ENCODE results near the gene DYNLT1.
"Not testable (repeated sequence)": the region's sequence is repeated elsewhere in the genome, so short reads cannot be mapped to it uniquely, and the experiment has no call there.

DYNLT1 gene

GRCh38 chr6:158638324-158638854 lies 6.2 kb downstream of the DYNLT1 start:
- DNase-seq, result no peak

GRCh38 chr6:158636778-158637177 lies 7.8 kb downstream of the DYNLT1 start:
- DNase-seq, result no peak

- DNase-seq, result no peak
Observed at GRCh38 chr6:158635427-158636073, 9.0 kb downstream of the DYNLT1 start.

GRCh38 chr6:158634695-158635426 lies 9.7 kb downstream of the DYNLT1 start:
- DNase-seq, result no peak

- DNase-seq, result no peak
Observed at GRCh38 chr6:158633127-158633526, 11.4 kb downstream of the DYNLT1 start.

GRCh38 chr6:158632538-158633119 lies 11.9 kb downstream of the DYNLT1 start:
- not testable (repeated sequence) for DNase-seq

DNA sequence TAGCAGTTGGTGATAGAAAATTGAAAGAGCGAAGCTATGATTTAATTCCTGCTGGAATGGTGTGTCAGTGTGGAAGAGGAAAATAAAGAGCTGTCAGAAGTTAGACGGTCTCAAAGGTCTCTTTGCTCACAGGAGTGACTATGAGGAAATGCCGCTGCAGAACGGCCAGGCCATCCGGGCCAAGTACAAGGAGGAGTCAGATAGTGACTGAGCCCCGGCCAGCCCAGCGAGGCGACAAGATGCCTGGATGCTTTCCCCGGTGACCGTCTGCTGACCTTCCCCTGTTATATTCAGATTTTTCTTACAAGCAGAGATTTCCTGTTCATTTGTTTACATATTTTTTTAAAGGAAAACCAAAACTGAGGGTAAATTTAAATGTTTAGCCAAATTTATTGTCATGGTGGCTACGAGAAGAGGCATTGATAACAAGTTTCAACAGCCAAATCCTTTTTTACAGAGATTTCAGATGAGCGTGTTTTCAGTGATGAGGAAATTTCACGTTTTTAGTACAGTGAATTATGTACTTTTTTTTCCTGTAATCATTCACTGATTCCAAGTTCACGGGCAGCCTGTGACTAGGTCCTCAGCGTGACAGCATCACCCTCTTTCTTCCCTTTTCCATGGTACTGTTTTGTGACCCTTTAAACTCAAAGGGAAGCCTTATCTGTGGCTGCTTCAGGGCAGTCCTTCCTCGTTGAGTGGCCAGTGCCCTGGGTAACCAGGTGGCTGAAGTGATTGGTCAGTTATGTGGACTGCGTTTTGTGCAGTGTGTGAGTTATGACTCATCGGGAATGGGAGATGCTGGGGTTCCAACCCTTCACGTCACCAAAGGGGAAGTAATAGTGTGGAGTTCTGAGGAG lies 12.6 kb downstream of the DYNLT1 start:
- no peak for DNase-seq

- DNase-seq, result no peak
Observed at GRCh38 chr6:158630938-158631616, 13.5 kb downstream of the DYNLT1 start.

- DNase-seq, result no peak
Observed at GRCh38 chr6:158629367-158630221, 14.9 kb downstream of the DYNLT1 start.

DNA sequence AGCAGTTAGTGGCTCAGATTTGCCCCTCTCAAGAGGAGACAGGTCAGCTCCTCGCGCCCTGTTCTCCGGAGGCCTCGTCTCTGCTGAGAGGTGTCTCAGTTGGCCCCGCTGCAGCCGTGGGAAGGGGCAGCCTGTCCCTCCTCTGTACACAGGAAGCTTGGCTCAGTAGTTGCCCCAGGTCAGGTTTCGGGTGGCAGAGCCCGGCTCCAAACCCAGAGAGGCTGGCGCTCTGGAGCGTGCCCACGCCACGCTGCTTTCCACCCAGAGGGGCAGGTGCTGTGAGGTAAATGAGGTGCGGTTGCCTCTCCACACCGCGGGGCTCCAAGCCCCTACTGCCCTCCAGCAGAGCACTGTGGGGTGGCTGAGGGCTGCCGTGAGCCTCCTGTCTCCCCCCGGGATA lies 16.0 kb downstream of the DYNLT1 start:
- DNase-seq, result no peak

DNA sequence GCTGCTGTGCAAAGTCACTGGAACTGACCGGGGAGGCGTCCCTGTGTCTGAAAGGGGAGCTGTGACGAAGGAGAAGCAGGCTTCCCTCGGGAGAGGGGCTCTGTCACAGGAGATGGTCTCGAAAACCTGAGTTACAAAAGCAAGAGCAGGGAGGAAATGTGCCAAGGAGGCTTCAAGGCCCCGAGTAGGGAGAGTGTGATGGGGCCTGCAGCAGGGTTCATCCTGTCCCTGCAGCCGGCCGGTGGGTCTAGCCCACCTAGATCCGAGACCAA lies 16.7 kb downstream of the DYNLT1 start:
- no peak for DNase-seq

DNA sequence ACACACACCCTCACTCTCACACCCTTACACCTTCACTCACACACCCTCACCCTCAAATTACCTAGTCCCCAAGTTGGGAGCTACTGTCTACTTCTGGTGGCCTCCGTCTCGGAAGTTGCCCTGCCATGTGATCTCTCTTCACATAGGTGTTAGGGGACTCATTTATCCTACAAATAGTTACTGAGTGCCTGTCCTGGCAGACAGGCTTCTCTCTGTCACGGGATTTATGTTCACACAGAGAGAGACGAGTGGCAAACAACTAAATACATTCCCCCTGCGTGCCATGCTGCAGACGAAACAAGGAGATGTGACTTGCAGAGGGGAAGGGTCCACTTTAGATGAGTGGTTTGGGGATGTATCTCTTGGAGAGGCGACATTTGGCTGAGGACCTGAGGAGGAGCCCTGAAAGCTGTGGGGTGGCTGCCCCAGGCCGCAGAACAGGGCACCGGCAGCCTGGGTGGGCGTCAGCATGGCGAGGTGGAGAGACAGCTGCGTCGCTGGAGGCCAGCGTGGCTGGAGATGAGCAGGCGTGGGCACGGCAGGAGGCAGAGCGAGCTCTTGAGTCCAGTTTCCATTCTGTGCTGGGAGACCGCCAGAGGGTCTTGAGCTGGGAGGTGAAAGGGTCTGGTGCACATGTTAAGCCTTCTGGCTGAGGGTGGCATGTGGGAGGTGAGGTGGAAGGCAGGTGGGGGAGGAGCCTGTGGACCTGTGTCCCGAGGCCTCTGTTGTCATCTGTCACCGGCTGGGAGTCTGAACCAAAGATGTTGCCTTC lies 17.2 kb downstream of the DYNLT1 start:
- no peak for DNase-seq

DNA sequence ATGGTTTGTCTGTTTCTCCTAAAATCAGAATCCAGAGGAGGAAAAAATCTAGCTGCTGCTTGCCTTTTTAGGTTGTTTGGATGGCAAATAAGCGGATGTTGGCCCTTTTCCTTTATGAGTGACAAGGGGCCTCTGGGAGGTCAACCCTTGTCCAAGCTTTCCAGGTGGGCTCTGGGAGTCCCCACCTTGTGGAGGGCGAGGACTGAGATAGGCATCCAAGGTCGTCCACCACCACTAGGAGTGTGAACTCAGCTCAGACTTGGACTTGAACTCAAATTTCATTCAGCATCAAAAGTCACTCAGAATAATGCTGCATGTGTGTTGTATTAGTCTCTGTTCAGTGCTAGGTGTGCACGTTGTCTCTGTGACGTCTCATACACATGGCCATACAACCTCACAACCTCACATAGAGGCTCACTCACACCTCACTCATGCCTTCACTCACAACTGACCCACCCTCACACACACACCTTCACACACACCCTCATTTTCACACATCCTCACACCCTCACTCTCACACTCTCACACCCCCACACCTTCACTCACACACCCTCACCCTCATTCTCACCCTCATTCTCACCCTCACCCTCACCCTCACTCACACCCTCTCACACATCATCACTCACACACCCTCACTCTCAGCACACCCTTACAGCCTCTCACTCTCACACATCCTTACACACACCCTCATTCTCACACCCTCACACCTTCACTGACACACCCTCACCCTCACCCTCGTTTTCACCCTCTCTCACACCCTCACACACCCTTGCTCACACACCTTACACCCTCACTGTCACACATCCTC lies 18.0 kb downstream of the DYNLT1 start:
- DNase-seq, result no peak

DNA sequence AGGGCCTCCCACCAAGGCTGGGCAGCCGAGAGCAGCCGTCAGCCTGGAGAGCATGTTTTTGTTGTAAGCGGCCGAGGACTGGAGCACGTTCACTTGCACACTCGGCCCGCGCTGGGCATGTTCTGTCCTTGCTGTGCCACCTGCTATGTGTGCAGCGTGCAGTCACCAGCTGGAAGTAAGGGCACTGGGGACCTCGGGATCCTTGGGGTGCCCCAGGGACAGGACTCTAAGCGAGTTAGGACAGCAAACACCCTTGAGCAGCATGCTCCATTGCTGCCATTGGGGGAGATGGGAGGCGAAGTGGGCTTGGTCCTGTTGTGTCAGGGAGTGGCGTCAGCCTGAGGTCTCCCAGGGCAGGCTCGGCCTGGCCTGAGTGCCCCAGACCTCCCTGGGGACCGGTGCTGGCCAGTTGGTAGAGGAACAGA lies 18.6 kb downstream of the DYNLT1 start:
- no peak for DNase-seq

- DNase-seq, result no peak
Observed at GRCh38 chr6:158624684-158625682, 19.6 kb downstream of the DYNLT1 start.

- DNase-seq, result no peak
Observed at GRCh38 chr6:158622545-158623190, 21.9 kb downstream of the DYNLT1 start.

DNA sequence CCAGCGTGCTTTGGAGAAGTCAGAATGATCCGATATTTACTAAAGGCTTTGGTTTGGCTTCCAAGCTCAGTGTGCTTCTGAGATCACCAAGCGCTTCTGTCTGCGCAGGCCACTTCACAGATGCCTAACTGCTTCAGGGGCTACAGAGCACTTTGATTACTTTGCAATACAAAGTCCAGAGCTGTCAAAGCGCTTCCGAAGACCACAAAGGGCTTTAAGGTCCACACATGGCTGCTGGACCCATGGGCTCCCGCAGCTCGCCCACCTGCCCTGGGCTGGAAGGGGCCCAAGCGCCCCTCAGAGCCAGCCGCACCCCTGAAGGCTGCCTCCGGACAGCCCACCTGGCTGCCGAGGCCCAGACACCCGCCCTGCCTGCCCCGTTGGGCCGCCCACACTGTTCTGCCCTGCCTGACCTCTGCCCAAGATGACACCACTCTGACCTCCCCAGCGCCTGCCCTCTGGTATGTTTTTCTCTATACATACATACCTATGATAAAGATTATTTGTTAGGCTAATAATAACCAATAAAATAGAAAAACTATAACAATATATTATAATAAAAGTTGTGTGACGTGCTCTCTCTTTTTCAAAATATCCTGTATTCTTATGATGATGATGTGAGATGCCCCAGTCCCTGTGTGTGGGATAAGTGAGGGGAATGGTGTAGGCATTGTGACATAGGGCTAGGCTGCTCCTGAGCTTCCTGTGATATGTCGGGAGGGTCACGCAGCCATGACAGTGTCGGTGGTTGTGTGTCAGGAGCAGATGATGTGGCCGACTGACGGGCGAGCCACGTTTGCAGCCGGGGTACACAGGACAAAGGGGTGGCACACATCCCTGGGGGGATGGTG lies 22.6 kb downstream of the DYNLT1 start:
- DNase-seq, result no peak
